K562 (cell line): ENCODE data around the gene CPNE6. TPM values are rescaled to one million over a fixed set of nuclear protein-coding genes. Genes with fewer than 3 reads are reported as not detected.

Experiments
- CBFA2T3 ChIP-seq: fragments of 450-650 bp; IDR thresholded peaks from 2 replicates; pipeline ENCODE4 v1.6.1; 2017
- CBX3 ChIP-seq, 2 experiments: IDR thresholded peaks; 1 replicate in 1 of 2; 2 replicates in 1 of 2; pipeline ENCODE4 v1.6.1; 2012; ENCODE audit warnings: inconsistent platforms in 2 of 2, low read length in 2 of 2, borderline replicate concordance in 1 of 2, control low read depth in 1 of 2
- CXXC5 ChIP-seq: fragments of 250-450 bp; sonication (Bioruptor Pico); IDR thresholded peaks from 2 replicates; pipeline ENCODE4 v1.8.0; 2022; ENCODE audit warnings: inconsistent platforms, mild to moderate bottlenecking, moderate library complexity
- HCFC1 ChIP-seq: IDR thresholded peaks from 2 replicates; pipeline ENCODE4 v1.6.1; 2012; ENCODE audit warnings: low read depth, low read length, improper control_type of control experiment
- HMGN3 ChIP-seq: IDR thresholded peaks from 2 replicates; pipeline ENCODE4 v1.6.1; 2011; ENCODE audit warnings: borderline replicate concordance, low read depth, mild to moderate bottlenecking, mixed read lengths, low read length; ENCODE audit not compliant: insufficient read length; ENCODE audit errors: extremely low read depth
- KDM1A ChIP-seq, 2 experiments: fragments of 450-650 bp; IDR thresholded peaks; 2 replicates each; pipeline ENCODE4 v1.6.1; 2016; ENCODE audit warnings: mild to moderate bottlenecking in 2 of 2
- MAFF ChIP-seq: IDR thresholded peaks from 2 replicates; pipeline ENCODE4 v1.6.1; 2012; ENCODE audit warnings: low read length, improper control_type of control experiment
- PHB ChIP-seq: fragments of 250-450 bp; sonication (Bioruptor Pico); IDR thresholded peaks from 2 replicates; pipeline ENCODE4 v1.5.0; 2021
- PPARD ChIP-seq: fragments of 250-450 bp; sonication (Bioruptor Pico); IDR thresholded peaks from 2 replicates; pipeline ENCODE4 v1.8.0; 2022; ENCODE audit warnings: inconsistent platforms, mild to moderate bottlenecking, moderate library complexity
- RBM25 ChIP-seq: fragments of 200-400 bp; formaldehyde crosslinking; IDR thresholded peaks from 2 replicates; pipeline ENCODE4 v1.6.1; 2018; ENCODE audit warnings: low read length, low read depth, moderate library complexity; ENCODE audit not compliant: severe bottlenecking
- RNF2 ChIP-seq: sonication (generic); IDR thresholded peaks from 2 replicates; pipeline ENCODE4 v1.6.1; 2016
- SMAD2 ChIP-seq: fragments of 150-350 bp; IDR thresholded peaks from 2 replicates; pipeline ENCODE4 v1.6.1; 2014; ENCODE audit warnings: low read depth, mild to moderate bottlenecking, low read length
- SP1 ChIP-seq: sonication (generic); formaldehyde crosslinking; IDR thresholded peaks from 2 replicates; pipeline ENCODE4 v1.8.1; 2022; ENCODE audit warnings: mild to moderate bottlenecking, missing genetic modification reagents
- ZNF146 ChIP-seq: IDR thresholded peaks from one replicate; pipeline ENCODE4 v1.6.1; 2018; ENCODE audit warnings: missing compliant biosample characterization; ENCODE audit not compliant: unreplicated experiment
- ZNF436 ChIP-seq: fragments of 250-450, 450-650 bp; sonication (Bioruptor Pico); formaldehyde crosslinking; IDR thresholded peaks from 2 replicates; pipeline ENCODE4 v1.7.0; 2020; ENCODE audit warnings: mild to moderate bottlenecking
- ZNF561 ChIP-seq: fragments of 450-650 bp; formaldehyde crosslinking; conservative IDR thresholded peaks from 2 replicates; pipeline ENCODE4 v1.4.0; 2020; ENCODE audit warnings: mild to moderate bottlenecking, moderate library complexity
- ZNF668 ChIP-seq: fragments of 250-450 bp; sonication (Bioruptor Pico); IDR thresholded peaks from 2 replicates; pipeline ENCODE4 v1.8.0; 2022; ENCODE audit warnings: mild to moderate bottlenecking, inconsistent platforms
- polyA plus RNA-seq, 8 experiments: library from polyadenylated mRNA; depleted of rRNA in 4 of 8; stranded (reverse) in 5 of 8; unstranded in 3 of 8; fragments of >200 nt; fragmentation: Nextera tagmentation in 2 of 8; fragmentation: Illumina TruSeq in 1 of 8; extraction: Ambion mirVana in 2 of 8; extraction: Trizol in 1 of 8; gene quantifications; 2 replicates each; pipeline versions ENCODE4 v1.2.1 to v1.2.3, GENCODE V29; 2011 to 2014; ENCODE audit warnings: inconsistent platforms in 1 of 8, missing spikeins in 1 of 8
- total RNA-seq, 7 experiments: library from RNA; depleted of rRNA in 6 of 7; stranded (reverse); fragments of >200 nt in 6 of 7; fragmentation: Illumina TruSeq in 2 of 7; extraction: Trizol in 2 of 7; gene quantifications; 2 replicates each; pipeline versions ENCODE4 v1.2.1 to v1.2.3, GENCODE V29; 2011 to 2021; ENCODE audit warnings: low replicate concordance in 1 of 7
- TF ChIP-seq, protein P1 (sequence below): sonication (generic); formaldehyde crosslinking; IDR thresholded peaks from 2 replicates; pipeline ENCODE4 v1.8.1; 2022; ENCODE audit warnings: missing genetic modification reagents
- TF ChIP-seq, protein P2 (sequence below): fragments of 200-800 bp; sonication (Bioruptor generic); IDR thresholded peaks from 2 replicates; pipeline ENCODE4 v1.6.1; 2017; ENCODE audit warnings: missing genetic modification characterization, missing compliant biosample characterization
- TF ChIP-seq, protein P3 (sequence below): fragments of 450-650 bp; IDR thresholded peaks from 2 replicates; pipeline ENCODE4 v1.6.1; 2017; ENCODE audit warnings: antibody characterized with exemption, mild to moderate bottlenecking
- TF ChIP-seq, protein P4 (sequence below): sonication (generic); formaldehyde crosslinking; IDR thresholded peaks from 2 replicates; pipeline ENCODE4 v1.8.1; 2022; ENCODE audit warnings: missing genetic modification reagents

CPNE6 gene
- total and polyA plus RNA-seq, 9 of the 15 experiments (the other 6 are each of a cell fraction or from before 2014, with no cell fraction given) = not detected

DNA sequence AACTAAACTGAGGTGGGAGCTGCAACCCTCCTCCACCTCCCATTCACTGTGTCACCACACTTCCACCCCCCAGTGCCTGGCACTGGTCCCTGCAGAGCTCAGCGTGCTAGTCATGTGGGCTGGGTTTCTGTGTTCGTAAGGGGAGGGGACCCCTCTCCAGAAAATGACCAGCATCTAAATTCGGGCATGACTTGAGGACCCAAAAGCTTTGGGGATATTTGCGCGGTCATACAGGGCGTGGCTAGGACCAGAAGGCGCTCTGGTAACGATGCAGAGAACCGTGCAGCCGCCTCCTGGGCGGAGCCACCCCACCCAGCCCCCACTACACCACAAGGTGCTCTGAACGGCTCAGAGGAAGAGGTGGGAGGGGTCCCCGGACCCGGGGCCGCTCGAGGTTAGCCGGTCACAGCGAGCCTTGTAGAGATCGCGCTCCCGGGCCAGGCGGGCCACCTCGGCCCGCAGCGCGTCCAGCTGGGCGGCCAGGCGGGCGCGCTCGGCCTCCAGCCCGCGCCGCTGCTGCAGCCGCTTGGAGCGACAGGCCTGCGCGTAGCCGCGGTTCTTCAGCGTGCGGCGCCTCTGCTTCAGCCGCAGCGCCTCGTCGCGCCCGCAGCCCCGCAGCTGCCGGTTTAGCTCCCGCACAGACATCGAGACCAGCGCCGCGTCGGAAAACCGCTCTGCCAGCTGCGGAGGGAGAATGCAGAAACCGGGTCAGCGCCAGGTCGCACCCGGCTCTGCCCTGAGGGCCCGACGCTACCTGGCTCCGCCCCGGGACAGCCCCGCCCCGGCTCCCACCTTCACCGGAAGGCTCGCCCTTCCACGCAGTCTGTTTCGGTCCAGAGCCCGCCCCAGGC lies 9.8 kb downstream of the CPNE6 start (continued):
- TF ChIP-seq, protein P1, sequence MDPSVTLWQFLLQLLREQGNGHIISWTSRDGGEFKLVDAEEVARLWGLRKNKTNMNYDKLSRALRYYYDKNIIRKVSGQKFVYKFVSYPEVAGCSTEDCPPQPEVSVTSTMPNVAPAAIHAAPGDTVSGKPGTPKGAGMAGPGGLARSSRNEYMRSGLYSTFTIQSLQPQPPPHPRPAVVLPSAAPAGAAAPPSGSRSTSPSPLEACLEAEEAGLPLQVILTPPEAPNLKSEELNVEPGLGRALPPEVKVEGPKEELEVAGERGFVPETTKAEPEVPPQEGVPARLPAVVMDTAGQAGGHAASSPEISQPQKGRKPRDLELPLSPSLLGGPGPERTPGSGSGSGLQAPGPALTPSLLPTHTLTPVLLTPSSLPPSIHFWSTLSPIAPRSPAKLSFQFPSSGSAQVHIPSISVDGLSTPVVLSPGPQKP = no peak
- TF ChIP-seq HMGN3 = peak; percentile 69
- TF ChIP-seq SP1 (CRISPR knock-in tag) = peak; percentile 9; the same call in 1 of the 2 replicates
- TF ChIP-seq ZNF668 (CRISPR knock-in tag) = no peak
- no peak for TF ChIP-seq KDM1A (IDR thresholded peaks at IDR 0.05)
- no peak for TF ChIP-seq ZNF561 (CRISPR knock-in tag)
- no peak for TF ChIP-seq SMAD2
- no peak for TF ChIP-seq CBX3 (IDR thresholded peaks at IDR 0.05; ENCODE audit: borderline replicate concordance in 1 of 2, low read length in 2 of 2)
- no peak for TF ChIP-seq PHB (CRISPR knock-in tag)
- peak; percentile 70; the same call in 1 of the 2 replicates for TF ChIP-seq CXXC5 (CRISPR knock-in tag)
- TF ChIP-seq ZNF146 (CRISPR knock-in tag) = no peak
- TF ChIP-seq, protein P2, sequence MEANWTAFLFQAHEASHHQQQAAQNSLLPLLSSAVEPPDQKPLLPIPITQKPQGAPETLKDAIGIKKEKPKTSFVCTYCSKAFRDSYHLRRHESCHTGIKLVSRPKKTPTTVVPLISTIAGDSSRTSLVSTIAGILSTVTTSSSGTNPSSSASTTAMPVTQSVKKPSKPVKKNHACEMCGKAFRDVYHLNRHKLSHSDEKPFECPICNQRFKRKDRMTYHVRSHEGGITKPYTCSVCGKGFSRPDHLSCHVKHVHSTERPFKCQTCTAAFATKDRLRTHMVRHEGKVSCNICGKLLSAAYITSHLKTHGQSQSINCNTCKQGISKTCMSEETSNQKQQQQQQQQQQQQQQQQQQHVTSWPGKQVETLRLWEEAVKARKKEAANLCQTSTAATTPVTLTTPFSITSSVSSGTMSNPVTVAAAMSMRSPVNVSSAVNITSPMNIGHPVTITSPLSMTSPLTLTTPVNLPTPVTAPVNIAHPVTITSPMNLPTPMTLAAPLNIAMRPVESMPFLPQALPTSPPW = peak; percentile 52
- no peak for TF ChIP-seq ZNF436 (CRISPR knock-in tag)
- TF ChIP-seq PPARD (CRISPR knock-in tag) = no peak
- TF ChIP-seq HCFC1 = no peak
- TF ChIP-seq MAFF = 0 out of 2 replicates have a peak, but pooled peaks have one; percentile 10
- no peak for TF ChIP-seq RBM25
- no peak for TF ChIP-seq CBFA2T3
- 0 out of 2 replicates have a peak, but pooled peaks have one; percentile 0 for TF ChIP-seq RNF2
- TF ChIP-seq, protein P3, sequence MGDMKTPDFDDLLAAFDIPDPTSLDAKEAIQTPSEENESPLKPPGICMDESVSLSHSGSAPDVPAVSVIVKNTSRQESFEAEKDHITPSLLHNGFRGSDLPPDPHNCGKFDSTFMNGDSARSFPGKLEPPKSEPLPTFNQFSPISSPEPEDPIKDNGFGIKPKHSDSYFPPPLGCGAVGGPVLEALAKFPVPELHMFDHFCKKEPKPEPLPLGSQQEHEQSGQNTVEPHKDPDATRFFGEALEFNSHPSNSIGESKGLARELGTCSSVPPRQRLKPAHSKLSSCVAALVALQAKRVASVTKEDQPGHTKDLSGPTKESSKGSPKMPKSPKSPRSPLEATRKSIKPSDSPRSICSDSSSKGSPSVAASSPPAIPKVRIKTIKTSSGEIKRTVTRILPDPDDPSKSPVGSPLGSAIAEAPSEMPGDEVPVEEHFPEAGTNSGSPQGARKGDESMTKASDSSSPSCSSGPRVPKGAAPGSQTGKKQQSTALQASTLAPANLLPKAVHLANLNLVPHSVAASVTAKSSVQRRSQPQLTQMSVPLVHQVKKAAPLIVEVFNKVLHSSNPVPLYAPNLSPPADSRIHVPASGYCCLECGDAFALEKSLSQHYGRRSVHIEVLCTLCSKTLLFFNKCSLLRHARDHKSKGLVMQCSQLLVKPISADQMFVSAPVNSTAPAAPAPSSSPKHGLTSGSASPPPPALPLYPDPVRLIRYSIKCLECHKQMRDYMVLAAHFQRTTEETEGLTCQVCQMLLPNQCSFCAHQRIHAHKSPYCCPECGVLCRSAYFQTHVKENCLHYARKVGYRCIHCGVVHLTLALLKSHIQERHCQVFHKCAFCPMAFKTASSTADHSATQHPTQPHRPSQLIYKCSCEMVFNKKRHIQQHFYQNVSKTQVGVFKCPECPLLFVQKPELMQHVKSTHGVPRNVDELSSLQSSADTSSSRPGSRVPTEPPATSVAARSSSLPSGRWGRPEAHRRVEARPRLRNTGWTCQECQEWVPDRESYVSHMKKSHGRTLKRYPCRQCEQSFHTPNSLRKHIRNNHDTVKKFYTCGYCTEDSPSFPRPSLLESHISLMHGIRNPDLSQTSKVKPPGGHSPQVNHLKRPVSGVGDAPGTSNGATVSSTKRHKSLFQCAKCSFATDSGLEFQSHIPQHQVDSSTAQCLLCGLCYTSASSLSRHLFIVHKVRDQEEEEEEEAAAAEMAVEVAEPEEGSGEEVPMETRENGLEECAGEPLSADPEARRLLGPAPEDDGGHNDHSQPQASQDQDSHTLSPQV = peak; percentile 63; the same call in 1 of the 2 replicates
- TF ChIP-seq, protein P4, sequence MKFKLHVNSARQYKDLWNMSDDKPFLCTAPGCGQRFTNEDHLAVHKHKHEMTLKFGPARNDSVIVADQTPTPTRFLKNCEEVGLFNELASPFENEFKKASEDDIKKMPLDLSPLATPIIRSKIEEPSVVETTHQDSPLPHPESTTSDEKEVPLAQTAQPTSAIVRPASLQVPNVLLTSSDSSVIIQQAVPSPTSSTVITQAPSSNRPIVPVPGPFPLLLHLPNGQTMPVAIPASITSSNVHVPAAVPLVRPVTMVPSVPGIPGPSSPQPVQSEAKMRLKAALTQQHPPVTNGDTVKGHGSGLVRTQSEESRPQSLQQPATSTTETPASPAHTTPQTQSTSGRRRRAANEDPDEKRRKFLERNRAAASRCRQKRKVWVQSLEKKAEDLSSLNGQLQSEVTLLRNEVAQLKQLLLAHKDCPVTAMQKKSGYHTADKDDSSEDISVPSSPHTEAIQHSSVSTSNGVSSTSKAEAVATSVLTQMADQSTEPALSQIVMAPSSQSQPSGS (CRISPR knock-in tag) = no peak
